WERI-Rb-1 (cell line): Measurements from ENCODE around the gene TENM4.

Experiments
- DNase-seq: peaks from one replicate; pipeline ENCODE4 v3.0.0-alpha.2; 2020
- H3K27ac ChIP-seq: fragments of 250-450 bp; sonication (Bioruptor Pico); 2 replicates; pipeline ENCODE4 v1.5.1; 2020; ENCODE audit warnings: mild to moderate bottlenecking, moderate library complexity
- H3K27me3 ChIP-seq: fragments of 250-450 bp; sonication (Bioruptor Pico); 2 replicates; pipeline ENCODE4 v1.5.1; 2021; ENCODE audit warnings: mild to moderate bottlenecking, low read depth, moderate library complexity; ENCODE audit not compliant: insufficient read depth, severe bottlenecking
- H3K36me3 ChIP-seq: fragments of 250-450 bp; sonication (Bioruptor Pico); 2 replicates; pipeline ENCODE4 v1.5.1; 2020; ENCODE audit warnings: mild to moderate bottlenecking, moderate library complexity
- H3K4me3 ChIP-seq: 2 replicates; pipeline ENCODE4 v1.5.1; 2011; ENCODE audit warnings: low read depth, mild to moderate bottlenecking, control low read depth, low read length
- H3K9me3 ChIP-seq: fragments of 250-450 bp; sonication (Bioruptor Pico); 2 replicates; pipeline ENCODE4 v1.5.1; 2021; ENCODE audit warnings: mild to moderate bottlenecking, moderate library complexity; ENCODE audit not compliant: severe bottlenecking
- CTCF ChIP-seq: IDR thresholded peaks from 2 replicates; pipeline ENCODE4 v1.5.1; 2011; ENCODE audit warnings: low read depth, mild to moderate bottlenecking, control low read depth, inconsistent platforms, low read length

The TENM4 gene

GRCh38 chr11:79055856-79056631 is 384.8 kb downstream of the TENM4 start:
- DNase-seq: no peak

GRCh38 chr11:79054636-79055035 is 386.2 kb downstream of the TENM4 start:
- TF ChIP-seq CTCF: no peak
- no peak for DNase-seq
- Histone ChIP-seq H3K36me3 (no peaks in the 10 kb centered on the region), H3K9me3 (no peaks in the 10 kb centered on the region), H3K27ac (no peak overlapping the region), H3K4me3 (no peak overlapping the region), H3K27me3 (no peaks in the 10 kb centered on the region)

More at GRCh38 chr11:79055856-79056631, 384.8 kb downstream of the TENM4 start:
- Histone ChIP-seq H3K27ac (no peak overlapping the region), H3K9me3 (no peaks in the 10 kb centered on the region), H3K4me3 (no peak overlapping the region), H3K27me3 (no peaks in the 10 kb centered on the region), H3K36me3 (no peaks in the 10 kb centered on the region)
- TF ChIP-seq CTCF: no peak

- Histone ChIP-seq H3K27me3 (no peaks in the 10 kb centered on the region), H3K4me3 (no peak overlapping the region), H3K9me3 (no peaks in the 10 kb centered on the region), H3K36me3 (no peaks in the 10 kb centered on the region), H3K27ac (no peak overlapping the region)
- peak; percentile 55 for DNase-seq
- peak; percentile 78 for TF ChIP-seq CTCF
These were observed 388.3 kb downstream of the TENM4 start for GRCh38 chr11:79052544-79052943.

GRCh38 chr11:79050786-79051185 is 390.0 kb downstream of the TENM4 start:
- Histone ChIP-seq H3K9me3 (no peaks in the 10 kb centered on the region), H3K36me3 (no peaks in the 10 kb centered on the region), H3K27me3 (no peaks in the 10 kb centered on the region), H3K4me3 (no peak overlapping the region), H3K27ac (no peak overlapping the region)
- TF ChIP-seq CTCF: no peak
- no peak for DNase-seq

- Histone ChIP-seq H3K36me3 (no peaks in the 10 kb centered on the region), H3K27me3 (no peaks in the 10 kb centered on the region), H3K9me3 (no peaks in the 10 kb centered on the region), H3K27ac (no peak overlapping the region), H3K4me3 (no peak overlapping the region)
- DNase-seq: no peak
- TF ChIP-seq CTCF: no peak
These were observed 391.1 kb downstream of the TENM4 start for GRCh38 chr11:79049741-79050179.

GRCh38 chr11:79047980-79048379 is 392.9 kb downstream of the TENM4 start:
- no peak for TF ChIP-seq CTCF
- Histone ChIP-seq H3K36me3 (no peaks in the 10 kb centered on the region), H3K4me3 (no peak overlapping the region), H3K27me3 (no peaks in the 10 kb centered on the region), H3K27ac (no peak overlapping the region), H3K9me3 (no peaks in the 10 kb centered on the region)
- no peak for DNase-seq
